Activated naive CD4-positive, alpha-beta T cell treated with anti-CD3 and anti-CD28 coated beads for 36 hours (primary cell): Measurements from ENCODE around the gene RNF130. TPM values are rescaled to one million over a fixed set of nuclear protein-coding genes. Genes with fewer than 3 reads are reported as not detected.
"Not testable (repeated sequence)": the region's sequence is repeated elsewhere in the genome, so short reads cannot be mapped to it uniquely, and the experiment has no call there.

ENCODE experiments used
- CTCF ChIA-PET: fragments of 350-600 bp; sonication (Branson Sonifier 250); formaldehyde crosslinking; loops from one replicate; lab custom pipeline; 2021; ENCODE audit warnings: antibody characterized with exemption; lab: Charles Lee
- DNase-seq: peaks from one replicate; pipeline ENCODE4 v3.0.0-alpha.2; 2020
- H3K27ac Mint-ChIP-seq: one replicate; pipeline ENCODE4 v1.8.0; 2021; ENCODE audit warnings: mild to moderate bottlenecking, mixed read lengths
- H3K27me3 Mint-ChIP-seq: one replicate; pipeline ENCODE4 v1.8.0; 2021; ENCODE audit warnings: low read depth, mixed read lengths
- H3K36me3 Mint-ChIP-seq: one replicate; pipeline ENCODE4 v1.8.0; 2021; ENCODE audit warnings: low read depth, mixed read lengths
- H3K4me1 Mint-ChIP-seq: one replicate; pipeline ENCODE4 v1.8.0; 2021; ENCODE audit warnings: low read depth, mixed read lengths
- H3K4me3 Mint-ChIP-seq: one replicate; pipeline ENCODE4 v1.8.0; 2021; ENCODE audit warnings: mild to moderate bottlenecking, moderate library complexity, mixed read lengths
- H3K9me3 Mint-ChIP-seq: one replicate; pipeline ENCODE4 v1.8.0; 2021; ENCODE audit warnings: mixed read lengths
- intact Hi-C: fragments of 100-400 bp; cut with micrococcal nuclease; formaldehyde crosslinking; loops from one replicate; pipeline ENCODE4 v1.15.1; 2023
- total RNA-seq, 2 experiments: library from RNA; stranded (reverse); gene quantifications; one replicate each; pipeline ENCODE4 v1.2.3, GENCODE V29; 2021

The RNF130 gene
- total RNA-seq, 2 experiments from 2014 or later = 10.3 to 11.9 TPM

- CTCF ChIA-PET = interaction anchor here (0.6 to 1.0 kb wide), 10 partner anchors 21 to 1099 kb away, joined by 3 to 5 read pairs (median 3); no protein-coding TSS in a partner anchor
- Mint-ChIP-seq H3K36me3 (no peaks in the 10 kb centered on the region), H3K27ac (peak overlapping the region; percentile 24), H3K4me3 (peak overlapping the region; percentile 80), H3K4me1 (peaks cover 25% of the 10 kb centered on the region), H3K9me3 (no peaks in the 10 kb centered on the region), H3K27me3 (peaks cover 3% of the 10 kb centered on the region)
- peak; percentile 82 for DNase-seq
- intact Hi-C loops = loop anchor here (1.0 to 5.0 kb wide), 8 partner anchors 19 to 411 kb away; partner anchors contain the start of genes MRNIP and RNF130
Measured at GRCh38 chr5:180090098-180090768, 18.7 kb upstream of the RNF130 start.

GRCh38 chr5:180089628-180090027, 18.1 kb upstream of the RNF130 start:
- not testable (repeated sequence) for H3K36me3 Mint-ChIP-seq, H3K27ac Mint-ChIP-seq, H3K27me3 Mint-ChIP-seq, H3K9me3 Mint-ChIP-seq, DNase-seq
- CTCF ChIA-PET = interaction anchor here (0.6 to 1.0 kb wide), 7 partner anchors 21 to 296 kb away, joined by 3 to 5 read pairs (median 3); no protein-coding TSS in a partner anchor
- intact Hi-C loops = loop anchor here (1.0 to 5.0 kb wide), 8 partner anchors 19 to 411 kb away; partner anchors contain the start of genes MRNIP and RNF130
- Mint-ChIP-seq H3K4me1 (peaks cover 30% of the 10 kb centered on the region), H3K4me3 (peak overlapping the region; percentile 80)

- Mint-ChIP-seq H3K4me1 (peaks cover 33% of the 10 kb centered on the region), H3K4me3 (no peak overlapping the region), H3K27ac (no peak overlapping the region), H3K9me3 (no peaks in the 10 kb centered on the region), H3K36me3 (no peaks in the 10 kb centered on the region), H3K27me3 (peaks cover 4% of the 10 kb centered on the region)
- intact Hi-C loops = no loop called here
- no peak for DNase-seq
- CTCF ChIA-PET = no interaction called here
Measured at GRCh38 chr5:180088561-180088960, 17.0 kb upstream of the RNF130 start.

DNA sequence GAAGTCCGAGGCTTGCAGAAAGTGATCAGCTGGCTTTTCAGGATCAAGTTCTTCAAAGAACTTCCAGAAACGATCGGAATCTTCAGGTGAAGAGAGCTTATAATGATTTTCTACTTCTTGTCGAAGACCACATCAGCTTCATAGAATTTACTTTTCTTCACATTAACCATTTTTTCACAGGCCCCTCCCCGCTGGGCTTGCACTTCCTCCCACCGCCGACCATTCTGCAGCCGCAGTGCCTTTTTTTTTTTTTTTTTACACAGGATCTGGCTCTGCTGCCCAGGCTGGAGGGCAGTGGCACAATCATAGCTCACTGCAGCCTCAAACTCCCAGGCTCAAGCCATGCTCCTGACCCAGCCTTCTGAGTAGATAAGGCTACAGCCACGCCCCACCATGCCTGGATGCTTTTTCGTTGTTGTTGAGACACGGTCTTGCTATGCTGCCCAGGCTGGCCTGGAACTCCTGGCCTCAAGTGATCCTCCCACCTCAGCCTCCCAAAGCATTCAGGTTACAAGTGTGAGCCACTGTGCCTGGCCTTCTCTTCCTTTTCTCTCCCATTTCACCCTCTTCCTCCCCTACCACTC, 15.3 kb upstream of the RNF130 start:
- Mint-ChIP-seq H3K4me3 (no peak overlapping the region), H3K27me3 (peaks cover 10% of the 10 kb centered on the region), H3K4me1 (peaks cover 33% of the 10 kb centered on the region), H3K9me3 (no peaks in the 10 kb centered on the region), H3K36me3 (no peaks in the 10 kb centered on the region), H3K27ac (no peak overlapping the region)
- CTCF ChIA-PET = no interaction called here
- intact Hi-C loops = no loop called here
- no peak for DNase-seq

DNA sequence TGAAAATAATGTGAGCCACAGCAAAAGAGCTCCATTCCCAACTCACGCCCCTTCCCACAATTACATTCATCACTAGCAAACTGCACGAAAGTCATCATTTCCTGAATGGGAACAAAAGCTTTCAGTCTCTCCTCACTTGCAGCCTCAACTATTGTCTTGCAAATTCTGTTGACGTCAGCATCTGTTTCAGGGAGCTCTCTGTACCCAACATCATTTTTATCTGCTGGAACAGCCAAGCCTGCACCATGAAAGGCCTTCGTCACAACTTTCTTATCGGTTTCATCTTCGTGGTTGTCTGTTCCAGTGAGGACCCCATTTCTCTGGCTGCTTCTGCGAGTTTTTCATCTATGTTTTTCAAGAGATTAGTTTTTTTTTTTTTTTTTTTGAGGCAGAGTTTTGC, 14.3 kb upstream of the RNF130 start:
- Mint-ChIP-seq H3K27ac (peak overlapping the region; percentile 46), H3K36me3 (no peaks in the 10 kb centered on the region), H3K4me3 (no peak overlapping the region), H3K4me1 (peaks cover 31% of the 10 kb centered on the region), H3K27me3 (peaks cover 13% of the 10 kb centered on the region), H3K9me3 (no peaks in the 10 kb centered on the region)
- peak; percentile 50 for DNase-seq
- intact Hi-C loops = no loop called here
- CTCF ChIA-PET = interaction anchor here (0.6 to 0.9 kb wide), 3 partner anchors 8 to 282 kb away, joined by 3 to 4 read pairs (median 3); no protein-coding TSS in a partner anchor

GRCh38 chr5:180084638-180085561, 13.3 kb upstream of the RNF130 start:
- peaks cover 16% of the 10 kb centered on the region for H3K27me3 Mint-ChIP-seq
- no peak for DNase-seq
- H3K4me1 Mint-ChIP-seq = peaks cover 33% of the 10 kb centered on the region
- intact Hi-C loops = no loop called here
- no peaks in the 10 kb centered on the region for H3K36me3 Mint-ChIP-seq
- no peak overlapping the region for H3K27ac Mint-ChIP-seq
- CTCF ChIA-PET = interaction anchor here (0.7 kb wide), 1 partner anchor 281 kb away, joined by 3 read pairs; no protein-coding TSS in a partner anchor
- no peak overlapping the region for H3K4me3 Mint-ChIP-seq
- H3K9me3 Mint-ChIP-seq = no peaks in the 10 kb centered on the region

DNA sequence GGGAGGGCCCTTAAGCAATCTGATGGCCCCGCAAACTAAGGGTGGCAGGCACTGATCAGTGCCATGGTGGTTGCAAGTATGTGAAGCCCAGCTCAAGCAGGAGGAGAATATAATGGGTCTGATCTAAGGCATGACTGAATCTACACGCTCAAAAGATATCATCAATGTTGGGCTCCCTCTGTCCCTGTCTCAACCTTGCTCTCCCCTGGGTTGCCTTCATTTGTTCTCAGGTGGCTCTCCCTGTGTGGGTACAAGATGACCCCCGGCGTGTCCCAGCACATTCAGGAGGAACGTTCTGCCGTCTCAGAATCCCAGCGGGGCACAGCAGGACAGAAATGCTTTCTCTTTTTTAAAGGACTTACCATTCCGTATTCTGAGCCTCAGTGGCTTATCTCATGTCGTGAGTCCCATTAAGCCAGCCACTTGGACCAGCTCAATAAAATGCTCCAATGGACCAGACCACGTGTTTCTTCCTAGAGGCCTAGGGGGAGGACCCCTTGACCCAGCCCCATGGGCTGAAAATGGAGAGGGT, 12.0 kb upstream of the RNF130 start:
- H3K27me3 Mint-ChIP-seq = peaks cover 23% of the 10 kb centered on the region
- no peak for DNase-seq
- no peak overlapping the region for H3K27ac Mint-ChIP-seq
- no peaks in the 10 kb centered on the region for H3K36me3 Mint-ChIP-seq
- no peaks in the 10 kb centered on the region for H3K9me3 Mint-ChIP-seq
- intact Hi-C loops = no loop called here
- CTCF ChIA-PET = no interaction called here
- no peak overlapping the region for H3K4me3 Mint-ChIP-seq
- H3K4me1 Mint-ChIP-seq = peaks cover 34% of the 10 kb centered on the region

DNA sequence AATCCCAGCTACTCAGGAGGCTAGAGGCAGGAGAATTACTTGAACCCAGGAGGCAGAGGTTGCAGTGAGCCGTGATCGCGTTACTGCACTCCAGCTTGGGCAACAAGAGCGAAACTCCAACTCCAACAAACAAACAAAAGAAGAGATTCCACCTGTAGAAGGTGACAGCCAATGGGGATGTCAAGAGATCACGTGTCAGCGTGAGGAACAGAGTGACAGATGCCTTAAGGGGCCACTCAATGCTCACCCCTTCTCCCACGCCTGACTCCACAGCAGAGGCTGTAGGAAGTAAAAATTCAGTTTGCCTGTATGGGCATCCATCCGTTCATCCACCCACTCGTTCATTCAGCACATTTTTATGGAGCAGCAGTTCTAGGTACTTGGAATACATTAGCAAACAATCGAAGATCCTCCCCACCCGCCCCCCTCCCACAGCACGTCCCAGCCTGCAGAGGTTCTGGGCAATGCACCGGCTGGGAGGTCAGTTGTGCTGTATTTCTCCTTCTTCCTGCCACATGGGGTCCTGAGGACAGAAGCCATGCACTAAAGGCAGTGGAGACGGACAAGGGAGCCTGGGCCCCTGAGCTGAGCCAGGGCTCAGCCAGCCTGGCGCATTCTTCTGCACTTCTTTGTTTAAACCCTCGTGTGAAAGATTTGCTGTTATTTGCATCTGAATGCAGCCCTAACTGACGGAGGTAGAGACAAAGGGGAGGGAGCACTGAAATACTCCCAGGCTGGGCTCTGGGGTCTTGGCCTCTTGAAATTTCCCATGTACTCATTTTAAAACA, 11.3 kb upstream of the RNF130 start:
- Mint-ChIP-seq H3K4me3 (no peak overlapping the region), H3K27me3 (peaks cover 23% of the 10 kb centered on the region), H3K4me1 (peaks cover 34% of the 10 kb centered on the region), H3K36me3 (no peaks in the 10 kb centered on the region), H3K9me3 (no peaks in the 10 kb centered on the region), H3K27ac (no peak overlapping the region)
- intact Hi-C loops = no loop called here
- no peak for DNase-seq
- CTCF ChIA-PET = interaction anchor here (1.0 kb wide), 1 partner anchor 211 kb away, joined by 3 read pairs; no protein-coding TSS in a partner anchor

- Mint-ChIP-seq H3K9me3 (no peaks in the 10 kb centered on the region), H3K27ac (no peak overlapping the region), H3K4me1 (peaks cover 25% of the 10 kb centered on the region), H3K27me3 (peaks cover 23% of the 10 kb centered on the region), H3K4me3 (no peak overlapping the region), H3K36me3 (no peaks in the 10 kb centered on the region)
- CTCF ChIA-PET = interaction anchor here (0.8 to 1.4 kb wide), 5 partner anchors 11 to 249 kb away, joined by 3 read pairs; no protein-coding TSS in a partner anchor
- no peak for DNase-seq
- intact Hi-C loops = no loop called here
Measured at GRCh38 chr5:180081481-180081880, 9.9 kb upstream of the RNF130 start.

- H3K4me3 Mint-ChIP-seq = peak overlapping the region; percentile 67
- peak; percentile 75 for DNase-seq
- H3K27me3 Mint-ChIP-seq = peaks cover 23% of the 10 kb centered on the region
- intact Hi-C loops = no loop called here
- H3K9me3 Mint-ChIP-seq = no peaks in the 10 kb centered on the region
- CTCF ChIA-PET = interaction anchor here (1.1 to 1.4 kb wide), 3 partner anchors 11 to 14 kb away, joined by 3 read pairs; no protein-coding TSS in a partner anchor
- H3K4me1 Mint-ChIP-seq = peaks cover 19% of the 10 kb centered on the region
- H3K36me3 Mint-ChIP-seq = no peaks in the 10 kb centered on the region
- H3K27ac Mint-ChIP-seq = no peak overlapping the region
Measured at GRCh38 chr5:180080486-180081280, 9.1 kb upstream of the RNF130 start.
